PC-9 (cell line): Measurements from ENCODE around the gene CELF2.

Experiments
- CTCF ChIP-seq: fragments of 200-600 bp; sonication (generic); conservative IDR thresholded peaks from 2 replicates; pipeline ENCODE4 v1.6.1; 2017; ENCODE audit warnings: mixed run types, antibody characterized with exemption, mild to moderate bottlenecking, moderate library complexity
- EZH2 ChIP-seq: fragments of 200-600 bp; sonication (generic); IDR thresholded peaks from 2 replicates; pipeline ENCODE4 v1.8.0; 2017; ENCODE audit warnings: antibody characterized with exemption, low read depth

DNA sequence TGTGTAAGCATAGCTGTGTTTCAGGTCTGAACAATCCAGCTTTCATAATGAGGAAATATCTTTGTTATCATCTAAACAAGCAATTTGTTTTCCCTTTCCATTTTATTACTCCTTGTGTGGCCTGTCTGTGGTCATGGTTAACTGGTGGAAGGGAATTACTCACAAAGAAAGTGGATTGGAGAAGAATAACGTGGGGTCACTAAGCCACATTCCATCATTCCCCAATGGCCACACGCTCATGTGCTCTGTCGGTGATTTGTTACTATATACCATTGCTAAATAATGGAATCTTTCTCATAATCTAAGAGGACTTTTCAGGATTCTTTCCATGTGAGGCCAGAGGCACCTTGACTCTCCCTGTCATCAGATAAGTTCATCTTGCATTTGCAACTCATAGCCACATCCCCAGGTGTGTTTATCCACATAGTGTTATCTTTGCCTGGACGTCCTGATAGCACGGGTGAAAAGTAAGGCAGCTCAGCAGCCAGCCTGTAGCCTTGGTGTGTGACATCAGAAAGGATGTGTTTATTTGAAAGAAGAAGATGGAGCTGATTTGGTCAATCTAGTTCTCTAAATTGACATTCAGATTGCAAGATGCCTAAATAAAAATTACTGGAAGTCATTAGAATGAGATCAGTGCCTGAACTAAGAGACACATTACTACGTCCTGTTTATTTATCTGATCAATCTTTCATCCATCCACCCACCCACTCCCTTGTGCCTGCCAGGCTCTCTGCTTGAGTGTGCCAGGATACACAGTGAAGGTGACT lies 128.9 kb downstream of the CELF2 start:
- TF ChIP-seq CTCF (no peak), EZH2 (no peak)
